ENCODE measurements around the gene SLC2A1.

Gene SLC2A1

GRCh38 chr1:42944246-42944928 lies 14.3 kb downstream of the SLC2A1 start:
- DNase-seq (ENCODE audit: insufficient read length, low spot score) (no peak), FAIRE-seq (peak; percentile 31)

GRCh38 chr1:42943728-42944127 lies 14.9 kb downstream of the SLC2A1 start:
- no peak for DNase-seq (ENCODE audit: insufficient read length, low spot score)
- FAIRE-seq: no peak

- no peak for DNase-seq (ENCODE audit: insufficient read length, low spot score)
- FAIRE-seq: no peak
Observed at GRCh38 chr1:42943166-42943565, 15.5 kb downstream of the SLC2A1 start.

- DNase-seq (ENCODE audit: insufficient read length, low spot score): no peak
Observed at GRCh38 chr1:42942444-42942843, 16.2 kb downstream of the SLC2A1 start.

GRCh38 chr1:42941640-42942330 lies 16.9 kb downstream of the SLC2A1 start:
- DNase-seq (ENCODE audit: insufficient read length, low spot score) (no peak), FAIRE-seq (no peak)

More at GRCh38 chr1:42942444-42942843, 16.2 kb downstream of the SLC2A1 start:
- FAIRE-seq: no peak

GRCh38 chr1:42940851-42941639 lies 17.6 kb downstream of the SLC2A1 start:
- FAIRE-seq (no peak), DNase-seq (ENCODE audit: insufficient read length, low spot score) (no peak)

- FAIRE-seq: no peak
- no peak for DNase-seq (ENCODE audit: insufficient read length, low spot score)
Observed at GRCh38 chr1:42938645-42939615, 19.7 kb downstream of the SLC2A1 start.

- DNase-seq (ENCODE audit: insufficient read length, low spot score) (no peak), FAIRE-seq (no peak)
Observed at GRCh38 chr1:42937836-42938644, 20.6 kb downstream of the SLC2A1 start.

- FAIRE-seq: no peak
- DNase-seq (ENCODE audit: insufficient read length, low spot score): no peak
Observed at GRCh38 chr1:42937141-42937696, 21.4 kb downstream of the SLC2A1 start.

- FAIRE-seq: no peak
- DNase-seq (ENCODE audit: insufficient read length, low spot score): no peak
Observed at GRCh38 chr1:42936309-42937078, 22.2 kb downstream of the SLC2A1 start.

- no peak for DNase-seq (ENCODE audit: insufficient read length, low spot score)
- no peak for FAIRE-seq
Observed at GRCh38 chr1:42935971-42936308, 22.7 kb downstream of the SLC2A1 start.

- DNase-seq (ENCODE audit: insufficient read length, low spot score): no peak
- FAIRE-seq: no peak
Observed at GRCh38 chr1:42935313-42935895, 23.3 kb downstream of the SLC2A1 start.

GRCh38 chr1:42934541-42935312 lies 23.9 kb downstream of the SLC2A1 start:
- no peak for FAIRE-seq
- no peak for DNase-seq (ENCODE audit: insufficient read length, low spot score)

GRCh38 chr1:42933610-42934491 lies 24.8 kb downstream of the SLC2A1 start:
- DNase-seq (ENCODE audit: insufficient read length, low spot score) (no peak), FAIRE-seq (no peak)

- FAIRE-seq (no peak), DNase-seq (ENCODE audit: insufficient read length, low spot score) (no peak)
Observed at GRCh38 chr1:42933060-42933586, 25.5 kb downstream of the SLC2A1 start.

- DNase-seq (ENCODE audit: insufficient read length, low spot score) (no peak), FAIRE-seq (no peak)
Observed at GRCh38 chr1:42932442-42932941, 26.2 kb downstream of the SLC2A1 start.
